ENCODE data around the gene PRR35.

DNA sequence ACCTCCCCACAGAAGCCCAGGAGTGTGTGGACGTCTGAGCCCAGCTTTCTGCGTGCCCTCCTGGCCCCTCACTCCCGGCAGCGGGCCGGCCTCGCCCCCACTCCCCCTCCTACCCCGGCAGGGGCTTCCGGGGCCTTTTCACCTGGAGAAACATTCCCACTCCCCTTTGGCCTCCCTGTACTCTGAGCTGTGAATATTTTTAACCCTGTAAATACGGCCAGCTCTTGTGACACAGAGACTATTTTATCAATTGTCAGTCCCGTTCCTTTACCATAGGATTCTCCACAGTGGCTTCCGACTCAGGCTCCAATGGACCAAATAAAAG is 5.9 kb upstream of the PRR35 start:
- TF ChIP-seq, protein P1, sequence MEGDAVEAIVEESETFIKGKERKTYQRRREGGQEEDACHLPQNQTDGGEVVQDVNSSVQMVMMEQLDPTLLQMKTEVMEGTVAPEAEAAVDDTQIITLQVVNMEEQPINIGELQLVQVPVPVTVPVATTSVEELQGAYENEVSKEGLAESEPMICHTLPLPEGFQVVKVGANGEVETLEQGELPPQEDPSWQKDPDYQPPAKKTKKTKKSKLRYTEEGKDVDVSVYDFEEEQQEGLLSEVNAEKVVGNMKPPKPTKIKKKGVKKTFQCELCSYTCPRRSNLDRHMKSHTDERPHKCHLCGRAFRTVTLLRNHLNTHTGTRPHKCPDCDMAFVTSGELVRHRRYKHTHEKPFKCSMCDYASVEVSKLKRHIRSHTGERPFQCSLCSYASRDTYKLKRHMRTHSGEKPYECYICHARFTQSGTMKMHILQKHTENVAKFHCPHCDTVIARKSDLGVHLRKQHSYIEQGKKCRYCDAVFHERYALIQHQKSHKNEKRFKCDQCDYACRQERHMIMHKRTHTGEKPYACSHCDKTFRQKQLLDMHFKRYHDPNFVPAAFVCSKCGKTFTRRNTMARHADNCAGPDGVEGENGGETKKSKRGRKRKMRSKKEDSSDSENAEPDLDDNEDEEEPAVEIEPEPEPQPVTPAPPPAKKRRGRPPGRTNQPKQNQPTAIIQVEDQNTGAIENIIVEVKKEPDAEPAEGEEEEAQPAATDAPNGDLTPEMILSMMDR (IDR thresholded peaks at IDR 0.05): no peak
- TF ChIP-seq POLR2A (IDR thresholded peaks at IDR 0.05): no peak
